HCT116 (cell line): ENCODE results near the gene NUP153.

ENCODE experiments used
- ELF1 ChIP-seq: IDR thresholded peaks from 2 replicates; pipeline ENCODE4 v1.6.1; 2012; ENCODE audit warnings: low read depth, borderline replicate concordance
- EZH2phosphoT487 ChIP-seq: fragments of 200-600 bp; IDR thresholded peaks from 2 replicates; pipeline ENCODE4 v1.6.1; 2018; ENCODE audit warnings: antibody characterized with exemption, borderline replicate concordance
- REST ChIP-seq: IDR thresholded peaks from 2 replicates; pipeline ENCODE4 v1.6.1; 2012; ENCODE audit warnings: low read depth

DNA sequence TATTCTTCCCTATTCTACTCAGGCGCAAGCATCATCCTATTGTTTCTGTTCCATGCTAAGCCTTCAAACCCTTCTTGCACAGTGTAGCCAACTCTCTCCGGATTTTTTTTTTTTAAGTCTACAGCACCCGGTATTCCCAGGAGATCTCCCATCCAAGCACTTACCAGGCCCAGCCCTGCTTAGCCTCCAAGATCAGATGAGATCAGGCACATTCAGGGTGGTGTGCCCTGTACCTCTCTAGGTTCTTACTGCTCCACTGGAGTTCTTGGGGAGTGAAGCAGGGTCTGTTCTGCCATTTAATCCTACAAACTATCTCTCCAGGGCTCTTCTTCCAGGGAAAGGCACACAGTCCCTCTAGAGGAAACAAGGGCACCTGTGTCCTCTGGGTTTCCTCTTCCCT is 14.9 kb upstream of the NUP153 start:
- no peak for TF ChIP-seq EZH2phosphoT487
- TF ChIP-seq ELF1, result no peak
- no peak for TF ChIP-seq REST
